ENCODE results near the gene AGAP1.

AGAP1 gene

GRCh38 chr2:236034974-236035373, 541.1 kb downstream of the AGAP1 start:
- no peak for DNase-seq

DNA sequence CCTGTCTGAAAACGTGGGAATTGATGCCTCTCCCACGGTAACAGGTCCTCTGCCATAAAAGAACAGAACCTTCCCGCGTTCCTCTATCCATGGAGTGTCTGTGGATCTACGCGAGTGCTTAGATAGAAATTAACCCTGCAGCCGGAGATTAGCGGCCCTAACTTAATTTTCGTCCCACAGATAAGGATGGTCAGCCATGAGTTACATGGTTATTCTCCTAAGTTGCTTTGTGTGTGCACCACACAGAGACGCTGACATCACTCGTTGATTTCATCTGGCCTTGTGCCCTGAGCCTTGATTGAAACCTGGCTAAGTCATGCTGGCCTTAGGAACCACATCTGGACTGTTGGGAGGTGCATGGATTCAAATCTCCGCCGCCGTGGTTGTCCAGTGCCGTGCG, 542.2 kb downstream of the AGAP1 start:
- no peak for DNase-seq

DNA sequence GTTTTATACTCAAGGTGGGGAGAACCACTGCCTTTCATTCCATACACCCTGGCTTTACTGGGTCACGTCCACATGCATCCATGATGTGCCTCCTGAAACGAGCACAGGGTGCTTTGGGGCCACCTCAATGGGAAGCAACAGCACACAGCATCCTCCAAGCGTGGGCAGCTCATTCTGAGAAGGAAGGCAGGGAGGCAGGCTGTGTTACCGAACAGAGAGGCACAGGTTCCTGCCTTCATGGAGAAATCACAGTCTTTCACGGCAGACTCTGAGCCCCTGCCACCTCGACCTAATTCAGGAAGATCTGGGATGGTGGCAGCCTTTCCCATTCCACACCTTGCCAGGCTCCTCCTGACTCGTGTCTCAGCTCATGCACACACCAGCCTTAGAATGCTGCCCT, 544.3 kb downstream of the AGAP1 start:
- no peak for DNase-seq

DNA sequence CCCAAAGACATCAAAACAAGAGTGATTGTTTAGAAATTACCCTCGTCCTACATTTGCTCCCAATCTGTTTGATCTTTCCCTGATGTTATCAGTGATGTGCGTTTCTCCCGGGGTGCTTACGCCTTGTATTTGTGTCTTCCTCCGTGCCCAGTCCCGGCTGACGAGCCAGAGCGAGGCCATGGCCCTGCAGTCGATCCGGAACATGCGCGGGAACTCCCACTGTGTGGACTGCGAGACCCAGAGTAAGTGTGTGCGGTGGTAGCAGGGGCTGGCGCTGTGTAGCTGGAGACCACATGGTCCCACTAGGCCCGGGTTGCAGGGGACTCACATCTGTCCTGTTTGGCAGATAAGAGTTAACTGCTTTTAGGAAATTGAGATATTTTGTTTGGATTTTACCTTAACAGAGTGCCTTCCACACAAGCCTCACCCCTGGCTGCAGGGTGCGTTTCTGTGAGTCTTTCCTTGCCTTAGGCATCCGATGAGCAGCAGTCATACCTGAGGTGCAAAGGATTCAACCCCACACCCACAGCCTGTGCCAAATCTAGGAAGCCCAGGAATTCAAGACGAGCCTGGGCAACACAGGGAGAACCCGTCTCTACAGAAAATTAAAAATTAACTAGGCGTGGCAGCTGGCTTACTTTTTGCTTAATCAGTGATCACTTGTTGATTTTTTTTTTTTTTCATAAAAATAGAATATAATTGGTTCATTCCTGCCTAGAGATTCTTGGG, 546.9 kb downstream of the AGAP1 start:
- DNase-seq = no peak

DNA sequence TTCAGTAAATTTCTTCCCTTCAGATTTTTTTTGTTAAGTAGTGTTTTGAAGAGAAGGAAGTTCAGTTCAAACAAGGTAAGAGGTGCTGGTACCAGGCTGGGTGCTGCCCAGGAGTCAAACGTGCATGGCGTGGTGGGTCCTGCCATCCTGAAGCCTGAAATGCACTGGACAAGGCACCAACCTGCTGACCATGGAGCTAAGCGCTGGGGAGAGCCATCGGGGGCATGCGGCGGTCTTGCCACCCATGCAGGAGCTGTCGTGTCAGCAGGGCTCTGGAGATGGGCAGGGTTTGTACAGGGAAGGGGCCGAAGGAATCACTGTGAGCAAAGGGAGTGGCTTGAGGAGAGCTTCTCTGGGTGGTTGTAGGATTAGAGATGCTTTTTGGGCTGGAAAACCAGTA, 547.8 kb downstream of the AGAP1 start:
- DNase-seq = no peak

- DNase-seq = no peak
Measured at GRCh38 chr2:236042087-236042486, 548.2 kb downstream of the AGAP1 start.

DNA sequence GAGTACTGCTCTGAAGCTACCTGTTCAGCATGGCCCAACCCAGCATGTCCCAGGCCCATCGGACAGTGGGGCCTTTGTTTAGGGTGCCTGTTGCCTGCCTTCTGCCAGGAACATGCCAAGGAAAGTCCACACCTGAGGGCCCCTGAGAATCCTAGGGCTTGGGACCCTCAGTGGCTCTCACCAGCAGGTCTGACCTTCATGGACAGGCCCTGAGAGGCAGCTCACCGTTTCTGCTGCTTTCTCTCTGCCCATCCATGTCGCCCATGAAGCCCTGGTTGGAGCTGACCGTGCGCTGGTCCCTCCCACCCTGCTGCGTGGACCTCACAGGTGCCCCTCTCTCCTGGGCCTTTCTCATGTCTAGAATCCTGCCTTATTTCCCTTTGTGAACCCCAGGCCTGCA, 550.3 kb downstream of the AGAP1 start:
- no peak for DNase-seq

GRCh38 chr2:236045251-236046235, 551.7 kb downstream of the AGAP1 start:
- no peak for DNase-seq

DNA sequence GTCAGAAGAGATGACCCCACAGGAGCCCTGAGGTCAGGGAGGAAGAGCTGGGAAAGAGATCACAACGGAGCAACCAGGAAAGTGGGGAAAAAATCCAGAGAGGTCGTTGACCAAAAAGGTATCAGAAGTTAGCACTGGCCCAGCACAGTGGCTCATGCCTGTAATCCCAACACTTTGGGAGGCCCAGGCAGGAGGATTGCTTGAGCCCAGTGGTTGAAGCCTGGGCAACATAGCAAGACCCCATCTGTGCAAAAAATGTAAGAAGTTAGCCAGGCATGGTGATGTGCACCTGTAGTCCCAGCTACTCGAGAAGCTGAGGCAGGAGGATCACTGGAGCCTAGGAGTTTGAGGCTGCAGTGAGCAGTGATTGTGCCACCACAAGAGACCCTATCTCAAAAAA, 552.9 kb downstream of the AGAP1 start:
- no peak for DNase-seq

- DNase-seq = no peak
Measured at GRCh38 chr2:236047176-236047575, 553.3 kb downstream of the AGAP1 start.

GRCh38 chr2:236047886-236048540, 554.2 kb downstream of the AGAP1 start:
- DNase-seq = no peak

GRCh38 chr2:236049981-236050380, 556.1 kb downstream of the AGAP1 start:
- peak; percentile 4 for DNase-seq

DNA sequence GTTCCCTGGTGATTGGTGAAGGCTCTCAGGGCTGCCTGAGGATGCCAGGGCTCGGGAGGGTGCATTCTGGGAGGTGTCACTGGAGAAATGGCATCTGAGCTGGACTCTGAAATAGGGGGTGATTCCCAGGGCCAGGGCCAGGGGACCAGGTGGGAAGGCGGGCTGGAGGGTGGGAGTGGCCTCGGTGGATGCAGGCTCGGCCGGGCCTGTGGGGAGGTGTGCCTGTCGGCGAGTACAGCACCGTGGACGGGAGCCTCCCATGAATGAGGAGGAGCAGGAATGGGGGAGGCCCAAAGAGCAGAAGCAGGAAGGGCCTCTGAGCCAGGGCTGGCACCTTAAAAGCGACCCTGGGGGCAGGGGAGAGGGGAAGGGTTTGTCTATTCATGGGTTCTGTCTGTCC, 557.5 kb downstream of the AGAP1 start:
- DNase-seq = no peak

GRCh38 chr2:236051806-236052205, 558.0 kb downstream of the AGAP1 start:
- no peak for DNase-seq

GRCh38 chr2:236052206-236052605, 558.4 kb downstream of the AGAP1 start:
- no peak for DNase-seq

DNA sequence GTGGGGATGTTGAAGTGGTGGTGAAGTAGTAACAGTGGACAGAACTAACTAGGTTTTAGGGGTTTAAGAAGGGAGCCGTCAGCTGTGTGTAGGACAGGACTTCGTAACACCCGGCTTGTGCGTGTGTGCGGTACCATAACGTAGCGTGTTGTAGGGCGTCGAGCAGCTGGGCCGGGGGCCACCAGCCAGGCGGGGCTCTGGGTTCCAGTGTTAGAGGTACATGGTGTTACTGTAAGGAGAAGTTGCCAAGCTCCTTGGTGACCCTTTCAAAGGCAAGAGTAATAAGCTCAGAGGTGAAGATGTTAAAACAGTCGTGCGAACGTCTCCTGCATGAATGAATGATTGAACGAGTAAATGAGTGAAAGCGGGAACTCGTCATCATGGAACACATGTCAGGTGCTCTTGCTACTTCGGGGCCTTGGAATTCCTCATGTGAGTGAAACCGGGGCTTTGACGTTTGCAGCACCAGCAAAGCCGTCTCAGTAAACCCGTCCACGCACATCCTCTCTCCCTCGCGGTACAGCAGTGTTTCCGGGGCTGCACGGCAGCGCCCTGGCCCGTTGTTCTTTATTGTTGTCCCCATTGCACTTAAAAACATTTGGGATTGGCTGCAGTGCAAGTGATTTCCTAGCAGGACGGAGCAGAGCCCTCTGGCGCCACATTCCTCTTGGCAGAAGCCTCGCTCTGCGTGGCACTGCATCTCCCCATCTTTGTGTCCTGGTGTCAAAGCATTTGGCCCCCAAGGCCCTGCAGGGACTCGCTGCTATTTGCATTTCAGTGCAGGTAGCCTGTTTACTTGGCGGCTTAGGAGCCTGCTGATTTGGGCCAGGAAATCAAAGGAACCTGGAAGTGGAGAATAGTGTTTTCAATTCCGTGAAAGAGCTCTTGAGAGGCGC, 559.3 kb downstream of the AGAP1 start:
- DNase-seq = no peak

- no peak for DNase-seq
Measured at GRCh38 chr2:236054125-236054524, 560.3 kb downstream of the AGAP1 start.

GRCh38 chr2:236054621-236055305, 560.9 kb downstream of the AGAP1 start:
- DNase-seq = no peak

DNA sequence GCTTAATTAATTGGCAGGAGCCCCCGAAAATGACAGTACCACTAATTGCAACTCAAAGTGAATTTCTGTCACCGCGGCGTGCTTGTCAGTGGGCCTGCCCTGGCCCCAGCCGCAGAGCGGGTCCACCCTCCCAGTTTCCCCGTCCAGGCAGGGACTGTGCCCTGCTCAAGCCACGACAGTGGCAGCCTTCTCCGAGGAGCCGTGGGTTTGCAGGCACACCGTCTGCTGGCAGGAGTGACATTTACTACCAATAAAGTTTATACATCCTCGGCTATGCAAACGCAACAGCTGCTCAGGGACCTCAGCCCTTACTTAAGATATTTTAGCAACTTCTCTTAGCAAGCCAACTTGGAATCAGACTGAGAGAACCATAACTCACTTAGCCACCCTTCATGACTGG, 561.6 kb downstream of the AGAP1 start:
- DNase-seq = no peak

- no peak for DNase-seq
Measured at GRCh38 chr2:236056141-236056540, 562.3 kb downstream of the AGAP1 start.

GRCh38 chr2:236057375-236057774, 563.5 kb downstream of the AGAP1 start:
- no peak for DNase-seq

DNA sequence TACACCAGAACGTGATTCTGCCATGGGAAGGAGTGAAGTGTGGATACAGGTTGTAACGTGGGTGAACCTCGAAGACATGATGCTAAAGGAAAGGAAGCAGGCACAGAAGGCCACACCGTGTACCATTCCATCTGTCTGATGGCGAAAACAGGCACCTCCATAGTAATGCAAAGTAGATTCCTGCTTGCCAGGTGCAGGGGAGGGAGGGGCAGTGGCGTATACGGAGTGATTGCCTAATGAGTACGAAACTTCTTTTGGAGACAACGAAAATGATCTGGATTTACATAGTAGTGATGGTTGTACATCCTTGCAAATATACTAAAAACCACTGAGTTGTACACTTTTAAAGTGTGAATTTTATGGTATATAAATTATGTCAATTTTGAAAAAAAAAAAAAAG, 567.7 kb downstream of the AGAP1 start:
- no peak for DNase-seq

Measured in CD4-positive, alpha-beta T cell treated with Interleukin-10 for 1 hour (primary cell).